Transverse colon (tissue), 4 donors: ENCODE results near the gene AHCTF1.

Source experiments
- CTCF ChIP-seq, 5 experiments: fragments of 200-600 bp in 3 of 5; fragments of 450-650 bp in 2 of 5; sonication (generic) in 3 of 5; IDR thresholded peaks; 1 replicate in 2 of 5; 2 replicates in 3 of 5; pipeline ENCODE4 v1.5.1; 2016 to 2017; ENCODE audit warnings: antibody characterized with exemption in 5 of 5, inconsistent platforms in 3 of 5, mild to moderate bottlenecking in 2 of 5, moderate library complexity in 1 of 5
- EP300 ChIP-seq: sonication (generic); formaldehyde crosslinking; IDR thresholded peaks from one replicate; pipeline ENCODE4 v1.6.1; 2017; ENCODE audit warnings: antibody characterized with exemption, low read depth
- POLR2AphosphoS5 ChIP-seq, 3 donors: sonication (generic); formaldehyde crosslinking; IDR thresholded peaks; one replicate each; pipeline ENCODE4 v1.6.1; 2016; ENCODE audit warnings: antibody characterized with exemption in 3 of 3

GRCh38 chr1:246888522-246888921 lies 43.2 kb downstream of the AHCTF1 start:
- TF ChIP-seq CTCF (IDR thresholded peaks at IDR 0.05) (no peak), POLR2AphosphoS5 (IDR thresholded peaks at IDR 0.05) (no peak), EP300 (no peak)
